GM21390 (cell line): ENCODE results near the gene STK24.

Experiments
- ATAC-seq: cut with Tn5 transposase; IDR thresholded peaks from one replicate; pipeline ENCODE4 v1.9.1; 2021; ENCODE audit not compliant: unreplicated experiment

STK24 gene

DNA sequence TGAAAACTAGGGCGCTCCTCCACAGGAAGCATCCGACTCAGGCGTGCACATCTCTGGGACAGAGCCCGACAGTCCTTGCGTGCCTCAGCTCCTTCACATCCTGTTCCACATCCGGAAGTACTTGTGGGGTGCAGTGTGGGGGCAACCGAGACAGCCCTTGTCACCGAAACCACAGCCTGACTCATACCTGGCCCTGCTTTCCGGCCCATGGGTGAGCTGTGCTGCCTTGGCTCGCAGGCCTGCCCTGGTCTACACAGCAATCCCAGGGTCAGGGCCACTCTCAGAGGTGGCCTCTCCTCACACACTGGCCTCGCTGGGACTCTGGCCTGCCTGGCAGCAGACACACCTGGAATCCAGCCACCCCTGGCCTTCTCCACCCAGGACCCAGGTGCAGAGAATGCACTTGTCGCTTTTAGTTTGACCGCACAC, 100.4 kb downstream of the STK24 start:
- ATAC-seq = peak; percentile 94

DNA sequence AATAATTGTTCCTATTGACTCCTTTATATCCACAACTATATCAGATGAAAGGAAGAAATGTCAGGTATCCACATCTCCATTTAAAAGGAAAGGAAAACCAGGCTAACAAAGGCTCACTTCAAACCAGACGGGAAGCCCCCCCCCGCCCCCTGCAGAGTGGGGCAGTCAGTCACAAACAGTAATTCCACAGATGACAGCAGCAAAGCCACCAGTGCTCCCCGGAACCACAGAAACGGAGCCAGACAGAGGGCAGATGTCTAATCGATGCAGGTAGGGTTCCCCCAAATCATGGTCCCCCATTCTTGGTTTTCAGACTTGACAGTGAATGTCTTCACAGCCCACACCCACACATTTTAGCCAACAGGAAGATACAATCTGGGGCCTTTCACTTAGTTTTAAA, 100.8 kb downstream of the STK24 start:
- peak; percentile 33 for ATAC-seq

DNA sequence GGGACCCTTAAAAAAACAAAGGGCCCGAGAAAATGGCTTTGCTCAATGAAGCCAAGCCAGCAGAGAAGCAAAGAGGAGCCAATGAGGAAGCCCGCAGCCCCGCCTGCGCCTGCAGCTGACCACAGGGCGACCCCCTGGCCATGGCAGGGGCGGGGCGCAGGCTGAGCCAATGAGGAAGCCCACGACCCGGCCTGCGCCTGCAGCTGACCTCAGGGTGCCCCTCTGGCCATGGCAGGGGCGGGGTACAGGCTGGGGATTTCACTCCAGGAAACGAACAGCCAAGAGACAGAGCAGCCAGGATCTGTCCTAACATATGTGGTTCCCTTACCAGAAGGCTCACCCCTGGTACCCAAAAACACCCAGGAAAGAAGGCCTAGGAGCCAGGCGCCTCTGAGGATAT, 101.4 kb downstream of the STK24 start:
- ATAC-seq = no peak

DNA sequence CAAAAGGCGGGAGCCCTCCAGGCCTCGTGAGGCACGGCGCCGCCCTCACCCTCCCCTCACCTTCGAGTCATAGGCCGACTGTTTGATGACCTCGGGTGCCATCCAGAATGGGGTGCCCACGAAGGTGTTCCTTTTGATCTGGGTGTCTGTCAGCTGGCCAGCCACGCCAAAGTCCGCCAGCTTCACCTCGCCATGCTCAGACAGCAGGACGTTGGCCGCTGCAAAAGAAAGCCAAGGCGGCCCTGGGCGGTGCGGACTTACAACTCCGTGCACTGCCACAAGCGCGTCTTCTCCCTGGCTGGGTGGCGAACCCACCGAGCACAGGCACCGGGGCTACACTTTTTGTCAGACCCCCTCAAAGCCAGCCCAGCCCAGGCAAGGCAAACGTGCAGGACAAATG, 102.1 kb downstream of the STK24 start:
- ATAC-seq = no peak

DNA sequence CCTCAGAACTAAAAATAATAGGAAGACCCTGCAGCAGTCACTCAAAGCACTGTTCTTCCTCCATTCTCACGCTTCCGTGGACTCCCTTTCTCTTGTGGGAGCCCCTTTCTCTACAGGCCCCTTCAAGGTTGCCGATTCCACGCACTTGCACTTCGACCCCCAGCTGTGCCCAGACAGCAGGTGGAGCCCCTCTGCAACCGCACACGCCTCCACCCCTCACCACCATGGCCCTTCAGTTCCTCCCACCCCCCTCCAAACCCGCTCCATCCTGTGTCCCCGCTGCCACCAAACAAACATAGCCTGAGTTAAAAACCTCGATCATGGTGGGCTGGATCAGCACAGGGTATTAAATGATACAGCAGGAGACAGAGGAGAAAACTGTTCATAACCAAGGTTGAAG, 102.6 kb downstream of the STK24 start:
- no peak for ATAC-seq

DNA sequence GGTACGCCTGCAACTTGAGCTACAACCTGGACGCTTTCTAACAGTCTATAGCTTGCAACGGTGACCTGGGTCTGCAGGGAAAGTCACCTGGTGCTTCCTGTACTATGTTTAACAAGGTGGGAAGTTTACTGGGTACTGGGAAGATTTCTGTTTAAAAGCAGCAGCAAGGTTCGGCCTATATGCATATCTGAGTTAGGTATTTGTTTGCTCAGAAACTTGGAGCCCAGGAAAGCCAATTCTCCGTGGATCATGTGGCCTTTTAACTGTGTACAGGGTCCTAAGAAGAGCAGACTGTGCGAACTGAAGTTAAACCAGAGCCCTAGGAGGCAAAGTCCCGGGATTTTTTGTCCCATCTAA, 103.1 kb downstream of the STK24 start:
- no peak for ATAC-seq

DNA sequence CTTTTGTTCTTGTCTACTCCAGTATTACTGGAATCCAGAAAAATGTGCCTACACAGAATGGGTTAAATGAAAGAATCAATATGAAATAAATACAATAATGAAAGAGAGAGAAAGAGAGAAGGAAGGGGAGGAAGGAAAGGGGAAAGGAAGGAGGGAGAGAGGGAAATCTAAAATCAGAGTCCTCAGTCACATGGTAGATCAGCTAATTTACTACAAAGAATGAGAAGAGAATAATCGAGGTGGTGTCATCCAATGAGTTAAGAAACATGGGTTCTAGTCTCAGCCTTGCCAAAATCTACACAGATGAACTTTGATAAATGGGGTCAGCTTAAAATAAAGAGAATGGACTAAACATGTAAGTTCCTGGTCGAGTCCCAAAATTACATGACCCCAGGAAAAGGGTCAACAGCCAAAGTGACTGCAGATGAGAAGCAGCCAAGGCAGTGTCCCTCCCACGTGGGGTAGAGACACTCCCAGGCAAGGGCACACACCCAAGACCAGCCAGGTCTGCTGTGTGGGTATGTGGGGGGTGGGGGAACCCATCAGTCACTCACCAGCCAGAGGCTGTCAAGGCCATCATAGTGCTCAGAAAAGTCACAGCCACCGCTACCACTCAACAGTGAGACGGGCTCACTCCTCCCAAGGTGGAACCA, 103.6 kb downstream of the STK24 start:
- ATAC-seq = no peak

DNA sequence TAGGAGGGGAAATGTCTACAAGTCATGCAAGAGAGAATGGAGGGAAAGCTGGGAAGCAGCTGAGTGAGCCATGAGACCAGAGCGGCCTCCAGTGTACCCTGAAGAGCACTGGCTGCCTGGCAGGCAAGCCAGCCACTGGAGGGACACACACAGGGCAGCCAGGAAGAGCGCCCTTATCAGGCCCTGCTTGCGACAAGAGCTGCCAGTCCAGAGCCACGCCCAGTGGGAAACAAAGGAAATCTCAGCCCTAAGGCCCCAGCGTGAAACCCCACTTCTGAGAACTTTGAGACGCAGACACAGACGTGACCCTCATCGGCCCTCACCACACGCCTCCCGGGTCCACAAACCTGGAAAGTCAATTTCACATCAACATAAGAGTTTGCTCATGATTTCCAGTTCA, 105.0 kb downstream of the STK24 start:
- no peak for ATAC-seq

DNA sequence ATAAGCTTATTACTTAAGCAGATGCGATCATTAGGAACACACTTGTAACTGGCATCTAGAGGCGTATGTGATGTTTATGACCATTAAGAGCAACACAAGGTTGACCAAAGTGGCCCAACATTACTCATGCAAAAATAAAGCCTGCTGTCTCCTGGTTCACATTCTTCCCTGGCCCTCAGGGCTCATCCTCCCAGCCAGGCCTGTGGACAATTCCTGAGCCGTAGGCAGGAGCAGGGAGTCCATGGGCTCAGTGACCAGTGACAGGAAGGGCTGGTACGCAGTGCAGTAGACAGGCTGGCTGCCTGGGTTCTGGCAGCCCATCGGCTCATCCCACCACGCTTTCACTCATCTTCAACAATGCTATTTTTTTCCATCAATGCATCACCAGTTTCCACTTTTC, 106.0 kb downstream of the STK24 start:
- ATAC-seq = no peak

DNA sequence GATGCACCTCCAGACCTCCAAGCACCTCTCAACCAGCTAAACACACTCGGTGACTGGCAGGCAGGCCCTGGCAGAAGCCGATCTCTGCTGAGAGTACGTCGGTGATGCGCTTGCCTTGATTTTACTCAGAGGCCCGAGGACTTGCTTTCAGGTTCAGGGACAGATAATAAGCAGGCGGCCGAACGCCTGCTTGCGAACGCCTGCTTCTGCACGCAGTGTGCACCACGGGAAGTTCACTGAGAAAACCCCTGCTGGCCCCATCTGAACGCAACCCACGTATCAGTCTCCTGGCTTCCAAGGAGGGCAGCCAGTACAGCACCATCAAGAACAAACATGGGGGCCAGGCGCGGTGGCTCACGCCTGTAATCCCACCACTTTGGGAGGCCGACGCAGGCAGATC, 108.0 kb downstream of the STK24 start:
- no peak for ATAC-seq

DNA sequence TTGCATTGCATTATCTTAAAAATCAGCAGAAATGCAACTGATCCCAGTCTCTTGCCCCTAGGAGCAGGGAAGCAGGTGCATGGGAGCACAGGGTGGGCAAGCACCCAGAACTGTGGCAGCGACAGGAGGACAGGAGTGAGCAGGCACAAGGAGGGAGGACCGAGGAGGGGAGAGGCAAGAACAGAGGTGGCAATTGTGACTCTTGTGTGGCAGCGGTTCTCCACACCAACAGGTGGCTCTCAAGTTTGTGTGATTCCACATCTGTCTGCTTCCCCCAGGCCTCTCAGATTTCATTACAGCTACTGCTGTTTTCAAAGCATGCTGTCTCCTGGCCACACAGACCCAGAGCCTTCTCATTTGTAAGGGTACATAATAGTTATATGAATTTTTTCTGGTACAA, 108.5 kb downstream of the STK24 start:
- ATAC-seq = no peak

DNA sequence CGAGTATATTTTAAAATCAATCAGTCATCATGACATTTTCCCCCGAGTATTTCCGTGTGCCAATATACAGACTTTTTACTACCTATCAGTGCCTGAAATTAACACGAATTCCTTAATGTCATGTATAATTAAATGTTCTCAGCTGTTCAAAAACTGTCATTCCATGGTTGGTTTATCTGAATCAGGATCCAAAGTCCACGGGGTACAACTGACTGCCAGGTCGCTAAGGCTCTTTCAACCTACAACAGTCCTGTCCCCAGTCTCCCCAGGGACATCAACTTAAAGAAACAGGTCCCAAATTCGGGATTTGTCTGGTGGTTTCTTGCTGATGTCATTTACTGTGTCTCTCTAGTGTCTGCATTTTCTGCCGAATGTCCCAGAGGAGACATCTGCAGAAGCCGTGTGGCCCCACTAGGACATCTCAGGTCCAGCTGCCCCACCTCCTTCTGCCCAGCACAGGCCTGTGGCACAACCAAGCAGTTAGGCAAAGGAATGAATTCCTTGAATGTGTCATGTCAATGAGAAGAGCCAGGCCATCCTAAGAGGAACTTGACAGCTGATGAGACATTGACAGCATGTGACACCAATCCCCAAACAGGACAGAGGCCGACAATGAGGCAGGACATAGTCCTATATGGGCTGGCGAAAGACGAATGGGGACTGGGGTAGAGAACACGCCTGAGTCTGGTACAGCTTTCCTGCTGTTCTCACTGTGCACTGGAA, 109.5 kb downstream of the STK24 start:
- ATAC-seq = no peak

DNA sequence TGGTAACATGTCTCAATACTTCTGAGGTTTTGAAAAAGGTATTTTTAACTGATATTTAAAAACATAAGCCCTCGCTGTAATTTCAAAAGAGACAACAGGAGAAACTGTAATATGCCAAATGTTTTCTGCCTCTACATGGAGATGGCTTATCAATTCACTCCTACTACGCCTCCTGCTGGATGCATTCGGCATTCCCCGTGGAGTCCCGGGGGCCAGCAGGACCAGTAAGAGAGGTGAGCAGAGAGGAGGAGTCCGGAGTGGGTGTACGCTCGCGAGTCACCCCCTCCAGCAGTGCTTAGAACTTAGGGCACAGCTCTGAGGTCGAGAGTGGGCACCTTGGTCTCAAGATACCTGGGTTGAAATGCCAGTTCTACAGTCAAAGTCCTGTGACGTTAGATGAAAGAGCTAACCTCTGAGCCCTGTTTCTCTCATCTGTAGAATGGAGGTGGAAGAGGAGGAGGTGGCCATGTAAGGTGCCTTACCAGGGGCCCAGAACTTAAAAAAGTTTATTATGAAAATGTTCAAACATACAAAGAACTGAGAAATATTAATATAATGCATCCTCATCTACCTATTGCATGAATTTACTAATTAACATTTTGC, 110.2 kb downstream of the STK24 start:
- ATAC-seq = no peak

DNA sequence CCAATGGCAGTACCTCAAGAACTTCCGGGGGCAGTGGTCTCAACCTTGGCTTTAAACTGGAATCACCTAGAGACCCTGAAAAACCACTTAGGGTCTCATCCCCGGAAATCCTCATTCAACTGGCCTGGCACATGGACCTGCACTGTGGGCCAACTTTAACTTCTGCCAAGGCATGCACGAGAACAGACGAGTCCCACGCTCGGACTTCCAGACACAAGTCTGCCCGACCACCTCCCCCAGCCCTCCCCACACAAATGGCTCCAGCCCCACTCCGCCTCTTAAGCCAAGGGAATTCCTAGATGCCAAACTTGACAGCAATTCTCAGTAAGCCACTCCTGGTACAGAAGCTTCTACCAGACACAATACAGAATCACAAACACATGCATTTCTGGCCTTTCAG, 114.0 kb downstream of the STK24 start:
- no peak for ATAC-seq

DNA sequence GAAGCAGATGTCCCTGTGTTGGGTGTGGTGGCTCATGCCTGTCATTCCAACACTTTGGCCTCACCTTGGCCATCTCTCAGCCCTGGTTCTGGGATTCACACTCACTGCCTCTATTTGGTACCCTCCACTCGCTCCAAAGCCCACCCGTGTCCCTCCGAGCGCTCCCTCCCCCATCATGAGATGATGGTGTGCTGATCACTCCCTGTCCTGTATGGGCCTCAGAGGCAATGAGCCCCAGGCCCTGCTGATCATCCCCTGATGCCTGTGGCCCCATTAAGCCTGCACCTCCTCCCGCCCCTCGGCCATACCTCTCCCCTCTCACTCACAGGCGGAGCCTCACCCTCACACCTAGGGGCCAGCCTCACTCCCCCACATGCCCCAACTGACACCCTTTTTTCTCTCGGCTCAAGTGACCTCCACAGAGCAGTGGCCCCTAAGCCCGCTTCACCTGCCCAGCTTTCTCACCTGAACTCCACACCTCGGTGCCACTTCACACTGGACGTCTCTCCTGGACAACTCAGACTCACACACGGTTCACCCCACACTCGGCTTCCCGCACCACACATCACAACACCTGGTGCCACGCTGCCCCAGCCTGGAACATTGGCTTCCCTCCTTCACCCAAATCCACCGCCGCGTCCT, 114.5 kb downstream of the STK24 start:
- no peak for ATAC-seq

DNA sequence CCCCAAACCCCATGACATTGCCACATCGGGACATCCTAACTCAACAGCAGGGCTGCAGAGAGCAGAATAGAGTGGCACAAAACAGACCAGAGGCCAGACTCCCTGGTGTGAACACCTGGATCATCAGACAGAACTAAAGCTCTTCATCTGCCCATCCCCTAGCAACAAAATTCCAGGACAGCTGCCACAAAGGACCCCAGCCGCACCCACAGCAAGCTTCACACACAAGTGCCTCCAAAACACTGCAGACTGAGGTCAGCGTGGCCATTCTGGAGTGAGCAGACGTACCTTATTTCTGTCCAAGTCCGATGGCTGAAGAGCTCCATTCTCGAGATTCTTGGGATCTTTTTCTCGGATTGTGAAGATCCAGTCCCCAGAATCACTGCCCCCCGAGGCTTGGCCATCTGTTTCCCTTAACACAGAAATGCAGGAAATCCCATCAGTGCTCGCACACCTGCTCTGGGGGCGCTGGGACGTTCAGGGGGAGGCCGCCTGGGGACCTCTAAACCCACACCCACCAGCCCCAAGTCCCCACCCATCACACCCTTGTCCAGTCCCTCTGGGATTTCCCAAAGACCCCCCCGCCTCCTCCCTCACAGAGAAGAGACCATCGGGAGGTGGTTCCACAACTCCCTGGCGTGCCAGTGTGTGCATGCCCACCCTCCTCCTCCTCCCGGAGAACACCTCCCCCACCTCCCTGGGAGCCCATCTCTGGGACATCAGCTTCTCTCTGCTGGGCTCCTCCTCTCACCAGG, 115.2 kb downstream of the STK24 start:
- ATAC-seq = no peak

DNA sequence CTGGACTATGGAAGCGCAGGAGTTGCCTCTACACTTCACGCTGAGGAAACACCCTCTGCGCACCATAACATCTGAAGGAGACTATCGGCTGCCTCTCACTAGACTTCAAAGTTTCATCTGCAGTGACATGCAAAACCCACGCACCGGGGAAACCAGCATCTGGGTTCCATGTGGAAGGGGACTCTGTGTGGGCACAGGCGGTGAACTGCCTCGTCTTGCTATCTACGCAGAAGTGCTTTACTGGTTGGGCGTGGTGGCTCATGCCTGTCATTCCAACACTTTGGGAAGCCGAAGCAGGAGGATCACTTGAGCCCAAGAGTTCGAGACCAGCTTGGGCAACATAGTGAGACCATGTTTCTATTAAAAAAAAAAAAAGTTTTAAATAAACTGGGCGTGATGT, 116.4 kb downstream of the STK24 start:
- no peak for ATAC-seq

DNA sequence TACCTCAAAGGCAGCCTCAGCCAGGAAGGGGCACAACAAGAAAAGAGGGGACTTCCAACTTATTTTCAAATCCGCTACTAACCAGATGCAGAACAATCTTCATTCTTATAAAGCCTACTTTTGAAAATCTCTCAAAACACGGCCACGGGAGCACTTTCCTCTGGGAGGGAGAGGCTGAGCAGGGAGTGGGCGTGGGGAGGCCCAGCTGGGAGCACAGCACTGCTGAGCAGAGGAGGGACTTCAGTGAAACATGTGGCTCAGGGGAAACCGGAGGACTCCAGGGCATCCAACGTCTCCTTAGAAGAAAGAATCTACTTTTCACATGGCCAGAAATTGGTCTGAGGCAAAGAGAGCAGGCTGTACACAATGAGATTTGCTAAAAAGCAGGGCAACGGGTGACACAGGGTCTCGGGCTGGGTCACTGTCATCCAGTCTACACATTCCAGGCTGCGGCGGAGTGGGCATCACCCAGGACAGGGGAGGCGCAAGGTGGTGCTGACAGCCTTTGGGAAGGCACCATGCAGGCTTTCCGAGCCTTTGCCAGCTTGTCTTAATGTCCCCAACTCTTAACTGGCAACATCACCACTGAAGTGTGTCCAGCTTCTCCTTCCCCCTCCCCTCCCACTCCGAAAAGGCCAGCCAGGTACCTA, 117.1 kb downstream of the STK24 start:
- no peak for ATAC-seq

DNA sequence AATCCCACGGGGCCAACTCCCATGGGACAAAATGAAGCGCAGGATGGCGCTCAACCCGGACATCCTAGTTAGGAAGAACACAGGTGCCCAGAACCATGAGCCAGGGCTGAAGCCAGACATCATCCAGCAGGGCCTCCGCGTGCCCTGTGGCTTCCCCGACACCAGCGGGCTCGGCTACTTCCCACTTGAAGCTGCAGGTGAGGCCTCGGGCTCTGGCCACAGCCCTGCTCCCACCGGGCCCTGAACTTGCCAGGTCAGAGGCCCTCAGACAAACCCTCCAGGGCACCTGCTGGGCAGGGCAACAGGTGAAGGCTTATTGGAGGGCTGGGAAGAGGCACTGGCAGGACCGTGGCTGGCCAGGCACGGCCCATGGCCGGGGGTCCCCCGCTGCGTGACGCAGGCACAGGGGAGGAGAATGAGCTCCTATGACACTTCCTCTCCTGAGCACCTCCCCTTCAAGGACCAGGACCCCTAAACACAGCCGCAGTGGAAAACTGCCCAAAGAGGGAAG, 117.7 kb downstream of the STK24 start:
- ATAC-seq = no peak

DNA sequence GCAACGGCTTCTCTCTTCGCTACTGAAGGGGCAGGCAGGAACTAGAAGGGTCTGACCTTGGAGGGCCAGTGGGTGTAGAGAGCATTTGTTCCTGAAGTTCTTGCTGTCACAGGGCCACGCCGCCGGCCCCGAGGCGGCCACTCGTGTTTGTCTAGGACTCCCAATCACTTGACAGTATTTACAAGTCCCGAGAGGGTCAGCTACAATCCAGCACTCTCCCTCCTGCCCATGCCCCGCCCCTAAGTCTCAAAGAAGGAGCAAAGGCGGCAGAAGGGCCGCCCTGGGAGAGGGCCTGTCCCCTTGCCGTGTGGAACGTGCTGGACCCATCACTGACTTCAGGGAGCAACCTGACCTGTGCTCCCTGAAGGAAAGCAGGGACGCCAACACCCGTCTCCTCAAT, 118.5 kb downstream of the STK24 start:
- ATAC-seq = no peak

DNA sequence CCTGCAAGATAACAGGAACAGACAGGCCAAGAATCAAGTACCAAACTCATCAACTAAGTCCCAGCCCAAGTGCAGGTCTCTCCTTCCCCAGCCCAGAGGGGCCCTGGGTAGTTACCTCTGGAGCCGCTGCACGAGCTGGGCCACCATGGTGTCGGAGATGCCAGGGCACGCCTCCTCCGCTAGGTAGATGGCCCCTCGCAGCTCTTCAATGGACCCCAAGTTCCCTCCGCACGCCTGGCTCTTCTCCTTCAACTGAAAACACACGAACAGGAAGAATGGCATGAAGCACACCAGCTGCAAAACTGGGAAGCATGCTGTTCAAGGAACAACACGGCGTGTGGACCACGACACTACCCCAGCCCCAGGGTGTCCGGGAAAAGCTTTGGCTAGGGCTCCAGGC, 119.9 kb downstream of the STK24 start:
- ATAC-seq = no peak
